Ramos (cell line): Measurements from ENCODE around the gene CHERP.
"Not testable (repeated sequence)": the region's sequence is repeated elsewhere in the genome, so short reads cannot be mapped to it uniquely, and the experiment has no call there.

Experiments
- in situ Hi-C: fragments of 300-500 bp; cut with MboI; formaldehyde crosslinking; loops from one replicate; pipeline ENCODE4 v1.14.3; 2022; ENCODE audit warnings: low sequenced_read_pairs; ENCODE audit not compliant: unreplicated experiment

The CHERP gene

GRCh38 chr19:16543734-16544133, 1.5 kb upstream of the CHERP start:
- in situ Hi-C loops, result not testable (repeated sequence)

DNA sequence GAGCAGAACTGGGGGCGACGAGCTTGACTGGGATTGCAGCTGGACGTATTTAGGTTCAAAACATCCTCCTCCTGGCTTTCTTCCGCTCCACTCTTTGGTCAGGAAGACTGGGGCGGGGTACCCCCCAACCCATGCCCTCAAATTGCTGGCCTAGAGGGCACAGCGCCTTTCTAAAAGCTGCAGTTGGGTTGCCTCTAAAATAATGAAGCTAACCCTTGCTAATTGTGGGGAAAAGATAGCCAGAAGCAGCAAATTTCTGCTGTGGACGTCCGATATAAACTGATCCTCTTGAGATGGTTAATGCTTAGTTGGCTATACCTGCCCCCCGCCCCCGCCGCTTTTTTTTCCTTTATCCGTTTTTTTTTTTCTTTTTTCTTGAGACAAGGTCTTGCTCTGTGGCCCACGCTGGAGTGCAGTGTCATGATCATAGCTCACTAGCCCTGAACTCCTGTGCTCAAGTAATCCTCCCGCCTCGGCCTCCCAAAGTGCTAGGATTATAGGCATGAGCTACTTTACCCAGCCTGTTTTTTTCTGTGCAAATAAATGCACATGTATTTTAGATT, 754 bp upstream of the CHERP start:
- in situ Hi-C loops, result no loop called here

DNA sequence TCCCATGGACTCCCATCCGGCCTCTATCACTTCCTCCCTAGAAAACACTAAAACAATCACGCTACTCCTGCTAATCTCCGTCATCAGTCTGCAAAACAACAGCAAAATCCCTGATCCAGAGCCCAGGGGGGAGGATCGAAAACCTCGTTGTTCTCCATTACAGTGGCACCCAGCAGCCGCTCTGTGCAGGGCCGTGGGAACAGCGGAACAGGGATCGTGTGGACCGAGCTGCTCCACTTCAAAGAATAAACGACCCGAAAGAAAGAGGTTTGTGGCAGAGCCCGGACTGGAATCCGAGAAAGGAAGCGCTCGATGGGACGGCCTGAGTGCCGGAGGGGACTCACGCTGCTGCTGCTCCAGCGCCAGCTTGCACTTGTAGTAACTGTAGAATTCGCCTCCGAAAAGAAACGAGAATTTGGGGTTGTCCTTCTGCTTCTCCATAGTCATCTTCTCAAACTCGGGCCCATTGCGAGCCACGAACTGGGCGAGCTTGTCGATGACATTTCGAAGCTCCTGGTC, 652 bp downstream of the CHERP start:
- in situ Hi-C loops, result no loop called here

- in situ Hi-C loops, result no loop called here
These were observed 1.3 kb downstream of the CHERP start for GRCh38 chr19:16540948-16541347.

DNA sequence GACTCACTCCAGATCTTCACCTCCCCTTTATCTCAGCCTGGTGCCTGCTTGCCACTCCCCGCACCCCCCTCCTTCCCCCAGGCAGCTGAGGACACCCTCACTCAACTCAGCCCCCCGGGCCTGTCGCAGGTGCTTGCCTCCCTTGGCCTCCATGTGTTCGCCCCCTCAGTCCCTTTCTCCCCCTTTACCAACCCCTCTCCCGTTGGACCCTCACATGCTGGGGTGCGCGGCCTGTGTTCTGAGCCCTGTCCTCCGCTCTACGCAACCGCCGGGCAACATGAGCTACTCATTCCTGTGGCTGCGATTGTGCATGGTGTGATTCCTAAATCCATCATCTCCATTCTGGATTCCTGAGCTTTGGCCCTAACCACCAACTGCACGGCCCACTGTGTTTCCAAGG, 5.1 kb downstream of the CHERP start:
- in situ Hi-C loops, result no loop called here

DNA sequence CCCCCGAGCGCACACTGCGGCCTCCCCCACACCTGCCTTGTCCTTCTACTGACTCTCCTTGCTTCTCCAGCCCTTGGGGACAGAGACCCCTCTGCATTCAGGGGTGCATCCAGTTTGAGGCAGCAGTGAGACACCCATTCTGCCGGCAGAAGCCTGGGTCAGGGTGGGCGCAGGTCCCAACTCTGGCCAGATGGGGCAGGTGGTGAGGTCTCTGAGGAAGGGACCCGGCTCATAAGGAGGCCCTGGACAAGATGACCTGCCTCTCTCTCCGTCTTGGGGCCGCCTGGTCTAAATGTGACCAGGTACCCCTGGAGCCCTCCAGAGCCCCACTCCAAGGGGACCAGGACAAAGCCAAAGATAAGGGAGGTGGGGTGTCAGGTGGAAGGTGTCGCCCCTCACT, 6.1 kb downstream of the CHERP start:
- in situ Hi-C loops, result no loop called here

GRCh38 chr19:16535381-16535780, 6.9 kb downstream of the CHERP start:
- in situ Hi-C loops, result no loop called here

GRCh38 chr19:16532440-16533234, 9.6 kb downstream of the CHERP start:
- in situ Hi-C loops, result no loop called here

DNA sequence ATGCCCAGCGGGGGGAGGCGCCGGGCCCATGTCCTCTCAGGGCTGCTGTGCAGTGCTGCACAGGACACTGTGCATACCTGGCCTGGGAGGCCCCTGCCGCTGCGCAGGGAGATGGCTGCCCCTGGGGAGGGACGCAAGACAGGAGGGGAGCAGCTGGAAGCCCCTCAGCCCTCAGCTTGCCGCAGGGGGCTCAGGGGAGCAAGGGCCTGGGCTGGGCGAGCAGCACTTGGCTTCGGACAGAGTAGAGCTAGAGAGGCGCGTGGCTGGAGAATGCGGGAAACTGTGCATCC, 10.9 kb downstream of the CHERP start:
- in situ Hi-C loops, result no loop called here

DNA sequence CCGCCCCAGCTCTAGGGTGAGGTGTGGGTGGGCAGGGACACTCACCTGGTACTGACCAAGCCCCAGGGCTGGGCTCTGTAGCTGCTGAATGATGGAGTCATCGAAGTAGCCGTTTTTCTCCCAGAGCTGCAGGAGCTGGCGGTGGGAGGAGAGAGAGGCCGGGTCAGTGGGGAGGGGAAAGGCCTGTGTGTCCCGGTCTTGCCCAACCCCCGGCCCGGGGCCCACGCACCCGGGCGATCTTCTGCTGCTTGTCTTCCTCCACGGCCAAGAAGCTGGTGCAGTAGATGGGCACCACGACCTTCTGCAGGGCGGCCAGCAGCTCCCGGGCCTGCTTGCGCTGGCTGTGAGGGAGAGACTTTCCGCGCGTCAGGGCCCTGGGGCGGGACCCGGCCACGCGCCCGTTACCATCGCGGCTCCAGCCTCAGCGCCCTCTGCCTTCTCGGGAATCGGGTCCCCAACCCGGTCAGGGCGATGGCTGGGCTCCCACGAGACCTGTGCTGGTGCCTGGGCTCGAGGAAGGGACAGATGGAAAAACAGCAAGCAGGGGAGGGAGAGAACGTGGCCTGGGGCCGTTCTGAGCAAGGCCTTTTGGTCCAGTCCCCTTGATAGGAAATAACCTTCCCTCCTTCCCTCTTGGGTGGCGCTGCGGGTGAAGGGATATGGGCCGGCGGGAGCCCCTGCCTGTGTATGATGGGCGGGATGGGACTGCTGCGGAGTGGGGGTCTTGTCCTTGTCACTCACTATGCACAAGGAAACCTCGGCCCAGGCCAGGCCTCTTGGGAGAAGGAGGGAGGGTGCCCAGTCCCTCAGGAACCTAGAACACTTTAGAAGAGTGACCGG, 11.5 kb downstream of the CHERP start:
- in situ Hi-C loops, result no loop called here

DNA sequence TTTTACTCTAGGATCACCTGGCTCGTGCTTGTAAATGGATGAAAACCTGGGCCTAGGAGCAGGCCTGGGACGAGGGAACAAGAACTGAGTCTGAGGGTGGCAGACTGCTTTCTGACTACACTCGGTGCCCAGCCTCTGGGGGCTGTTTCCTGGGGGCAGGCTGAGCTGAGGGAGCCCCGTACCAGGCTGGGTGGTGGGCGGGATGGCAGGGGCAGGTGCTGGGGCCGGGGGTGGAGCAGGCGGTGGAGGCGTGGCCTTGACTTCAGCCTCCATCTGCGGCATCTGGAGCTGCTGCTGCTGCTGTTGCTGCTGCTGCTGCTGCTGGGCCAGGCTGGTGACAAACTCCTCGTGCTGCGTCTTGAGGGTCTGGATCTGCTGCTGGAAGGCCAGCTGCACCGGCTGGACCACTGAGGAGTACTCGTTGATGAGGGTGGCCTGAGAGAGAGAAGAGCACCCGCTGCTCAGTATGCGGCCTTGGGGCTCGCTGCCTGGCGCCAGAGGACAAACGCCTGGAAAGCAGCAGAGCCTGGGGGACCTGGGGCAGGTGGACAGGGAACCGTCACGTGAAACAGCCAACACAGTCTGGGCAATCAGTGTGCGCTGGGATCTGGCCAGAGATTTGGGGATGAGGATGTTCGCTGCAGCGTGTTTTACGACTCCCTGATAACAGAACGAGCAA, 12.6 kb downstream of the CHERP start:
- in situ Hi-C loops, result no loop called here

GRCh38 chr19:16527971-16528521, 14.2 kb downstream of the CHERP start:
- in situ Hi-C loops, result no loop called here

DNA sequence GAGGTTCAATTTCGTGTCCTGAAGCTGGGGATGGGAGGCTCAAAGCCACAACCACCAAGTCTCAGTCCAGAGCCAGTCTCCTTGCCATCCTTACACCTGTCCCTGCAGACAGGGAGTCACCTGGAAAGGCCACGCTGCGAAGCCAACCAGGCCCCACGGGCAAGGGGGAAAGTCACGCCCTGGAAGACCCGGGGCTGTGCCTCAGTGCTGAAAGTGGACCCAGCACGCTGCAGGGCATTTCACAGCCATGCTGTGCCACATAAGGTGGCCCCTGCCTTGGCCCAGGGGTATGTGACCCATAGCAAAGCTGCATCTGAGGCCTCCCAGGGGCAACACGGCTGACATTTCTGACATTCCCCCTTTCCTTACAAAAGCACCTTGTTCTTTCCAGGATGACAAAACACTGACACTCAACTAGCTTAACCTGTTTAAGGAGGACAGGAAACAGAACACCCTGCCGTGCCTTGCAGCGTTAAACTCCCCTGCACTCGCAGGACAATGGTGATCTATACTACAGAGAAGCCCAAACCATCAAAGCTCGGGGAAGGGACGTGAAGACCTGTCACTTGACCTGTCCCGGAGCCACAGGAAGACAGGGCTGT, 14.8 kb downstream of the CHERP start:
- in situ Hi-C loops, result no loop called here

- in situ Hi-C loops, result no loop called here
These were observed 16.3 kb downstream of the CHERP start for GRCh38 chr19:16525751-16526481.

GRCh38 chr19:16524991-16525734, 17.1 kb downstream of the CHERP start:
- in situ Hi-C loops, result no loop called here

- in situ Hi-C loops, result no loop called here
These were observed 19.5 kb downstream of the CHERP start for GRCh38 chr19:16522559-16523377.

DNA sequence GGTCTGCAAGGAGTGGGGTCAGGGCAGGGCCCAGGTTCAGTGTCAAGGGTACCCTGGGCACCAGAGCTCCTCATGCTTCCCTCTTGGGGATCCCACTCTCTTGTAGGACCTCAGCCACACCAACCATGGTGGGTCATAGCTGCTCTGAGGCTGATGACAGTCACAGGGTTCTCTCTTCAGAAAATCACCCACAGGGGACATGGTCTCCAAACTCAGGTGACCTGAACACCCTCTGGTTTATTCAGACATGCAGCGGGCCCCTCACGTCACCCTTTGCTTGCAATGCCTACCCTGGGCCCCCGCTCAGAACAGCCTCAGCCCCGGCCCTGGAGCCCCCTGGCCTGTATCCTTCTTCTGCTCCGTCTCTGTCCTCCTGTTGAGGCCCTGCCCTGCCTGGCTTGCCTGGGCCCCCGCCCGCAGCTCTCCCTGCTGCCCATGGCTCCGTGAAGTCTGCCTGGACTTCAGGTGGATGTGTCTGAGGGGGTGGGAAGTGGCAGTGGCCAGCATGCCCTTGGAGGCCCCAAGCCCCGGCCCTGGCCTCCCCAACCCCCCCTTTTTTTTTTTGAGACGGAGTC, 20.4 kb downstream of the CHERP start:
- in situ Hi-C loops, result no loop called here
